ENCODE measurements around the gene ARHGEF19.

DNA sequence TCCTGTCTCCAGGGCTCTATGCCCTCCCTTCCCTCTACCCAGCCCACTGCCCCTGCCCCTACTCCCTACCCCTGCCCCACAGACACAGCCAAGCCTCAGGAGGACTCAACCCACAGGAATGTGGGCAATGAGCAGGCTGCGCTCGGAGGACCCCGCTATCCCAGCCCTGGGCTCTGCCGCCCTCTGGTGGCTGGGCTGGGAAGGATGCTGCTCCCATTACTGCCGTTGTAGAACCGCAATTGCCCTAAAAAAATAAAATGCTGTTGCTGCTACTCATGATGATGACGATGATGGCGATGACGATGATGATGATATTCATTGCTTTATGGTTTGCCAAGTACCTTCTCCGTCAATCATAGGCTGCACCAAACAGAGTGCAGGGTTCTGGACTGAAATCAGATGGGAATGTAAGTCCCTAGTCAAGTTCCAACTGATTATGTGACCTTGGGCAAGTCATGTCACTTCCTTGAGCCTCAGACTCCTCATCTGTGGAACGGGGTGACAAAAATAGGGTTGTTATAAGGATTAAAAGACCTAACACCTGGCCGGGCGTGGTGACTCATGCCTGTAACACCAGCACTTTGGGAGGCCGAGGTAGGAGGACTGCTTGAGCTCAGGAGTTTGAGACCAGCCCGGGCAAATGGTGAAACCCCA, 24.6 kb downstream of the ARHGEF19 start:
- TF ChIP-seq, protein P1, sequence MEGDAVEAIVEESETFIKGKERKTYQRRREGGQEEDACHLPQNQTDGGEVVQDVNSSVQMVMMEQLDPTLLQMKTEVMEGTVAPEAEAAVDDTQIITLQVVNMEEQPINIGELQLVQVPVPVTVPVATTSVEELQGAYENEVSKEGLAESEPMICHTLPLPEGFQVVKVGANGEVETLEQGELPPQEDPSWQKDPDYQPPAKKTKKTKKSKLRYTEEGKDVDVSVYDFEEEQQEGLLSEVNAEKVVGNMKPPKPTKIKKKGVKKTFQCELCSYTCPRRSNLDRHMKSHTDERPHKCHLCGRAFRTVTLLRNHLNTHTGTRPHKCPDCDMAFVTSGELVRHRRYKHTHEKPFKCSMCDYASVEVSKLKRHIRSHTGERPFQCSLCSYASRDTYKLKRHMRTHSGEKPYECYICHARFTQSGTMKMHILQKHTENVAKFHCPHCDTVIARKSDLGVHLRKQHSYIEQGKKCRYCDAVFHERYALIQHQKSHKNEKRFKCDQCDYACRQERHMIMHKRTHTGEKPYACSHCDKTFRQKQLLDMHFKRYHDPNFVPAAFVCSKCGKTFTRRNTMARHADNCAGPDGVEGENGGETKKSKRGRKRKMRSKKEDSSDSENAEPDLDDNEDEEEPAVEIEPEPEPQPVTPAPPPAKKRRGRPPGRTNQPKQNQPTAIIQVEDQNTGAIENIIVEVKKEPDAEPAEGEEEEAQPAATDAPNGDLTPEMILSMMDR (IDR thresholded peaks at IDR 0.05): peak; percentile 94 to 96 (median 96)
- no peak for TF ChIP-seq POLR2A (IDR thresholded peaks at IDR 0.05)

All from testis (tissue), 2 donors.